CD4-positive, alpha-beta T cell treated with Interleukin-4 for 1 hour (primary cell): ENCODE measurements around the gene SPR.
A peak's percentile ranks its signal among the peaks of the same experiment; 100 is the strongest.

ENCODE experiments used
- DNase-seq, 2 donors: peaks; one replicate each; pipeline ENCODE4 v3.0.0-alpha.2; 2020 to 2022

Gene SPR

GRCh38 chr2:72916743-72917137 lies 29.5 kb downstream of the SPR start:
- DNase-seq, result no peak

GRCh38 chr2:72917138-72917876 lies 30.1 kb downstream of the SPR start, which contains the start of gene EMX1:
TSS of gene EMX1 (plus strand) at chr2:72917519. CDS start at chr2:72917853, 334 bp downstream.
- DNase-seq, result peak; percentile 40 to 55

GRCh38 chr2:72917877-72918553 lies 30.8 kb downstream of the SPR start:
- no peak for DNase-seq

GRCh38 chr2:72919414-72920317 lies 32.5 kb downstream of the SPR start:
- no peak for DNase-seq

GRCh38 chr2:72920318-72921087 lies 33.3 kb downstream of the SPR start:
- no peak for DNase-seq

GRCh38 chr2:72921088-72921851 lies 34.1 kb downstream of the SPR start:
- no peak for DNase-seq

- no peak for DNase-seq
Measured at GRCh38 chr2:72921853-72922252, 34.6 kb downstream of the SPR start.

GRCh38 chr2:72923833-72924352 lies 36.7 kb downstream of the SPR start:
- no peak for DNase-seq

GRCh38 chr2:72924353-72925240 lies 37.4 kb downstream of the SPR start:
- DNase-seq, result no peak

GRCh38 chr2:72925328-72925943 lies 38.2 kb downstream of the SPR start:
- DNase-seq, result no peak

- DNase-seq, result no peak
Measured at GRCh38 chr2:72926368-72926767, 39.2 kb downstream of the SPR start.

- no peak for DNase-seq
Measured at GRCh38 chr2:72926811-72927465, 39.7 kb downstream of the SPR start.

- DNase-seq, result no peak
Measured at GRCh38 chr2:72927619-72928550, 40.7 kb downstream of the SPR start.

- no peak for DNase-seq
Measured at GRCh38 chr2:72929010-72929409, 41.8 kb downstream of the SPR start.

- DNase-seq, result no peak
Measured at GRCh38 chr2:72931280-72931910, 44.2 kb downstream of the SPR start.

GRCh38 chr2:72932045-72932740 lies 45.0 kb downstream of the SPR start:
- no peak for DNase-seq

- no peak for DNase-seq
Measured at GRCh38 chr2:72932805-72933204, 45.6 kb downstream of the SPR start.
